Osteoblast (primary cell): Measurements from ENCODE around the gene RAD51B. TPM values are rescaled to one million over a fixed set of nuclear protein-coding genes. Genes with fewer than 3 reads are reported as not detected.

Experiments used
- DNase-seq: peaks from one replicate; pipeline ENCODE4 v3.0.0; 2011; ENCODE audit warnings: low spot score, mixed read lengths; ENCODE audit not compliant: insufficient read length; ENCODE audit errors: missing footprints
- H2AFZ ChIP-seq: 2 replicates; pipeline ENCODE4 v1.6.0; 2011; ENCODE audit warnings: mild to moderate bottlenecking, low read length
- H3K27ac ChIP-seq: 2 replicates; pipeline ENCODE4 v1.5.1; 2011; ENCODE audit warnings: mild to moderate bottlenecking, low read depth, low read length, moderate library complexity
- H3K27me3 ChIP-seq: 2 replicates; pipeline ENCODE4 v1.6.0; 2012; ENCODE audit warnings: mild to moderate bottlenecking, control low read depth, inconsistent platforms, low read length, moderate library complexity; ENCODE audit not compliant: insufficient read depth
- H3K36me3 ChIP-seq: 2 replicates; pipeline ENCODE4 v1.5.1; 2011; ENCODE audit warnings: mild to moderate bottlenecking, low read length, control low read depth, moderate library complexity; ENCODE audit not compliant: insufficient read depth
- H3K4me1 ChIP-seq: 2 replicates; pipeline ENCODE4 v1.5.1; 2011; ENCODE audit warnings: mild to moderate bottlenecking, low read length, control low read depth, moderate library complexity; ENCODE audit not compliant: insufficient read depth
- H3K4me2 ChIP-seq: 2 replicates; pipeline ENCODE4 v1.6.0; 2011; ENCODE audit warnings: mild to moderate bottlenecking, low read length; ENCODE audit not compliant: insufficient read depth
- H3K4me3 ChIP-seq: fragments of 200-600 bp; sonication (generic); 3 replicates; pipeline ENCODE4 v1.5.1; 2012; ENCODE audit warnings: mild to moderate bottlenecking, low read length, inconsistent platforms; ENCODE audit not compliant: insufficient read depth
- H3K79me2 ChIP-seq: 2 replicates; pipeline ENCODE4 v1.6.0; 2012; ENCODE audit warnings: mild to moderate bottlenecking, low read length, control low read depth, inconsistent platforms; ENCODE audit not compliant: insufficient read depth
- H3K9me3 ChIP-seq: 2 replicates; pipeline ENCODE4 v1.5.1; 2011; ENCODE audit warnings: low read depth, low read length, control low read depth
- H4K20me1 ChIP-seq: 2 replicates; pipeline ENCODE4 v1.6.0; 2012; ENCODE audit warnings: mild to moderate bottlenecking, low read length, control low read depth; ENCODE audit not compliant: insufficient read depth
- total RNA-seq: library from RNA; depleted of rRNA; stranded (reverse); fragments of >200 nt; gene quantifications from 2 replicates; pipeline ENCODE4 v1.2.3, GENCODE V29; 2012
- TF ChIP-seq, protein P1 (sequence below): IDR thresholded peaks from 2 replicates; pipeline ENCODE4 v1.5.1; 2011; ENCODE audit warnings: mild to moderate bottlenecking, low read depth, low read length, moderate library complexity; ENCODE audit errors: extremely low read depth

RAD51B gene
- total RNA-seq, 1 donor = 13.8 TPM

DNA sequence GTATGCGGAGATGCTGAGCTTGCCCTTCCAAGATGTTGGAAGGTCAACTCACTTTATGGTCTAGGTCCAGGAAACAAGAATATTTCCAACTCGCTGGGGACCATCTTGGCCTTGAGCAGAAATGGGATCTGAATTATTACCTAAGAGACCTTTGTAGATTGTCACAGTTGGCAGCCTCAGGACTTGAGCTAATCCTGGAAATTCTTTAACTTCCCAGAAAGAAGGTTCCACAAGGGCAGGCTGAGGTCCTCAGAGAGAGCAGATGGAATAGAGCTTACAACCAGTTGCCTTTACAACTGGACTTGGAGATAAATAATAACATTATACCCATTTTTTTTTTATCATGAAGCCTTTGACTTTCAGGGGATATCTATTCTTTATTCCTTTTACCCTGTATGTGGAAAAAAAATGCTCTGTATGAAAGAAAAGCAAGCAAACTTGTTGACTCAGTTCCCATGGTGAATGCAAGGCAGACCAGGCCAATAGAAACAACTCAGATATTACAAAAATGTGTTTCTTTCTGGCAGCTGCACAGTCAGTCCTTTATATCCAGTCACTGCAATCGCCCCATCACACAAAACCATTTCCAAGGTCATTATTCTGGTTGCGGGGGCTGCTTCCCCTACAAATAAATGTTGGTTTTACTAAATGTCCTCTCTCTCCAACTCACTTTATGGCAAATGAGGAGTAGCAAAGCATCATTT is 571.9 kb downstream of the RAD51B start:
- Histone ChIP-seq H3K4me2 (peak overlapping the region; percentile 28), H3K27me3 (no peaks in the 10 kb centered on the region), H3K4me3 (no peak overlapping the region), H3K27ac (peak overlapping the region; percentile 86), H3K4me1 (peaks cover 55% of the 10 kb centered on the region), H4K20me1 (no peaks in the 10 kb centered on the region), H3K79me2 (no peaks in the 10 kb centered on the region), H3K36me3 (no peaks in the 10 kb centered on the region), H3K9me3 (no peaks in the 10 kb centered on the region), H2AFZ (no peak overlapping the region)
- TF ChIP-seq, protein P1, sequence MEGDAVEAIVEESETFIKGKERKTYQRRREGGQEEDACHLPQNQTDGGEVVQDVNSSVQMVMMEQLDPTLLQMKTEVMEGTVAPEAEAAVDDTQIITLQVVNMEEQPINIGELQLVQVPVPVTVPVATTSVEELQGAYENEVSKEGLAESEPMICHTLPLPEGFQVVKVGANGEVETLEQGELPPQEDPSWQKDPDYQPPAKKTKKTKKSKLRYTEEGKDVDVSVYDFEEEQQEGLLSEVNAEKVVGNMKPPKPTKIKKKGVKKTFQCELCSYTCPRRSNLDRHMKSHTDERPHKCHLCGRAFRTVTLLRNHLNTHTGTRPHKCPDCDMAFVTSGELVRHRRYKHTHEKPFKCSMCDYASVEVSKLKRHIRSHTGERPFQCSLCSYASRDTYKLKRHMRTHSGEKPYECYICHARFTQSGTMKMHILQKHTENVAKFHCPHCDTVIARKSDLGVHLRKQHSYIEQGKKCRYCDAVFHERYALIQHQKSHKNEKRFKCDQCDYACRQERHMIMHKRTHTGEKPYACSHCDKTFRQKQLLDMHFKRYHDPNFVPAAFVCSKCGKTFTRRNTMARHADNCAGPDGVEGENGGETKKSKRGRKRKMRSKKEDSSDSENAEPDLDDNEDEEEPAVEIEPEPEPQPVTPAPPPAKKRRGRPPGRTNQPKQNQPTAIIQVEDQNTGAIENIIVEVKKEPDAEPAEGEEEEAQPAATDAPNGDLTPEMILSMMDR = no peak
- DNase-seq = peak; percentile 59

DNA sequence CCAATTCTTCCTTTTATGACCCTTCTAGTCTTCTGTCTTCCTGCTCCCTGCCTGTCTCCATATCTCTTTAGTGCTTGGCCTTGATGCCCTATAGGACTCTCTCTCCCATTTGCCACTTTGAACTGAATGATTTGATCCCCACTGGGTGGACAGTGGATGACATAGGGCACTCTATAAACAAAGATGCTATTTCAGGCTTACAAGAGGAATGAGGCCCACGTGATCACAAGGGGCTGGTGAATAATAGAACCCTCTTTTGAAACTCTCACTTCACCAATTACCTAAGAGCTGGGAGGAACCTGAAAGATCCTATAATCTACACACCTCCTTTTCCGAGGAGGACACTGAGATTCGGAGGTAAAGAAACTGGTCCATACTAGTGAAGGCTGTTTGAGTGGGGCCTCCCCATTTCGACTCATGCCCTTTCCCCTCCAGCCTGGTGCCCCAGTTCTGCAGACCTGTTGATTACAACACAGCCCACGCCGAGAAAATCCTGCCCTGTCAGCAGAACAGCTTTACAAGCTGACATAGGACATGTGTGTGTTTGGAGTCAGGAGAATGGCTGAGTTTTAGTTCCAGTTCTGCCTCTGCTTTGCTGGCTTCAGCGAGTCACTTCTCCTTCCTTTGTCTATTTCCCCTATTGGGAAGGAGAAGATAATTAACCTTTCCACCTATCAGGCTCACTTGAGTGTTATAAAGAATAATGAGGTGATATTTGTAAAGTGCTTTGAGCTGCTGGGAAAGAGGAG is 573.0 kb downstream of the RAD51B start:
- Histone ChIP-seq H3K27ac (peak overlapping the region; percentile 86), H3K27me3 (no peaks in the 10 kb centered on the region), H3K36me3 (no peaks in the 10 kb centered on the region), H3K79me2 (no peaks in the 10 kb centered on the region), H3K4me3 (no peak overlapping the region), H2AFZ (peak overlapping the region; percentile 8), H3K4me1 (peaks cover 63% of the 10 kb centered on the region), H3K9me3 (no peaks in the 10 kb centered on the region), H4K20me1 (no peaks in the 10 kb centered on the region), H3K4me2 (peak overlapping the region; percentile 24)
- peak; percentile 32 for DNase-seq
- TF ChIP-seq, protein P1 = no peak

DNA sequence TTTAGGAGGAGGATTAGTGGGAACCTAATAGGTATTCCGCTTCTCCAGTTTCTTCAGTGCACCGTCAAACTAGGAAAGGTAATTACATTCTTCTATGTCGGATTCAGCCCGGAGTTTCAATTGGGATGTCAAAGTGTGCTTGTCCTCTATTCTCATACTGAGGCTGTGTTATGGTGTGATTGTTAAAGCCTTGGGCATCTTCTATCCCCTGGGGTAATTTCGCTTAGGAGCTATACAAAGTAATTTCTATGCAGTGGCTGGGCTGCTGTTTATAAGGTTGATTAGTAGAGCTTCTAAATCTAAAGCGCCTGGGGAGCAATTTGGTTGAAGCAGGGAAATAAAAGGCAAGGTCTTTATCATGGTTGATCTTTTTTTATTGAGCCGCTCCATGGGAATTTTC is 573.7 kb downstream of the RAD51B start:
- Histone ChIP-seq H3K4me2 (no peak overlapping the region), H3K27me3 (no peaks in the 10 kb centered on the region), H3K4me1 (peaks cover 70% of the 10 kb centered on the region), H3K4me3 (no peak overlapping the region), H3K79me2 (no peaks in the 10 kb centered on the region), H3K9me3 (no peaks in the 10 kb centered on the region), H3K36me3 (no peaks in the 10 kb centered on the region), H3K27ac (no peak overlapping the region), H4K20me1 (no peaks in the 10 kb centered on the region), H2AFZ (no peak overlapping the region)
- DNase-seq = no peak
- TF ChIP-seq, protein P1 = no peak

DNA sequence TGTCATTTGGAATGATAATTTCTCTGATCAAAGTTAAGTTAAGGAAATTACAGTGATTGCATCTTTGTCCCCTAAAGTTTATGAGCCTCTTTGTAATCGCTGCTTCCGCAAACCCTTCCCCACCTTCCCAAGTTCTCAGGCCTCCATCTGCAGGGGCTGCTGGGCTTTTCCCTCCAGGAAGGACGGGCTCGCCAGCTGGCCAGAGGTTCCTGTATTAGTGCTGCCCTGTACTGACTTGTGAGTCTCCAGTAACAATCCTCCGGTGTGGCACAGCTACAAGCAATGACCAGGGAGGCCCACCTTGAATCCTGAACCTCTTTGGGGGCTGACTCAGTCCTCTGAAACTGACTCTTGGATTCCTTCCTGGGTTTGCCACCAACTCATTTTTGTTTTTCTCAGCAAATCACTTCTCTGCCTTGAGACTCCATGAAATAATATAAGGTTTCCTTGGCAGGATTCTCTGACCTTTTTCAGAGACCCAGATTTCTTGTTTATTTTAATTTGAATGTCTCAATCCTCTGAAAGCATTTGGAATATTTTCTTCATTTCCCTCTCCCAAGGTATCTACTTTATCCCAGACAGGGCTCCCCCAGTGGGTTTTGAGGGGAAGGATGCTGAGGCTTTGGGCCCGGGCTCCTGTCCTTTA is 574.7 kb downstream of the RAD51B start:
- no peak overlapping the region for H3K4me2 ChIP-seq
- DNase-seq = peak; percentile 22

More for the DNA sequence above, 574.7 kb downstream of the RAD51B start:
- Histone ChIP-seq H3K36me3 (no peaks in the 10 kb centered on the region), H3K4me3 (no peak overlapping the region), H3K4me1 (peaks cover 71% of the 10 kb centered on the region), H2AFZ (peak overlapping the region; percentile 46), H3K27me3 (no peaks in the 10 kb centered on the region), H3K27ac (peak overlapping the region; percentile 52), H4K20me1 (no peaks in the 10 kb centered on the region), H3K79me2 (no peaks in the 10 kb centered on the region), H3K9me3 (no peaks in the 10 kb centered on the region)
- TF ChIP-seq, protein P1 = no peak
